Pons (tissue), 1 donor: ENCODE data around the gene UBR2.
"Not testable (repeated sequence)": the region's sequence is repeated elsewhere in the genome, so short reads cannot be mapped to it uniquely, and the experiment has no call there.

Experiments
- DNase-seq: peaks from one replicate; pipeline ENCODE4 v3.0.0-alpha.2; 2016; ENCODE audit warnings: low spot score

Gene UBR2

DNA sequence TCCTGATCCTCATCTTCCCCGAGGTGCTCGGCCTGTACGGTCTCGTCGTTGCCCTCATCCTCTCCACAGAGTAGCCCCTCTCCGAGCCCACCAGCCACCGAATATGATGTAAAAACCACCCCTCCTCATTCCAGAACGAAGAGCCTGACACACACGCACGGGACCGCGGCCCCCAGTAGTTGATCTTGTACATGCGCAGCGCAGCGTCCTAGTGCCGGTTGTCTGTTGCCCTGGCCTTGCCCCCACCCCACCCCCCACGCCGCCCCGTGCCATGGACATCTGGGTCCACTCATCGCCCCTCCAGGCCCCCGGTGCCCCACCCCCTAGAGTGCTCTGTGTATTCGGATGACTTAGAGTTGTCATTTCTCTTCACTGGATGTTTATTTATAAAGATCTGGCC is 163.8 kb downstream of the UBR2 start:
- no peak for DNase-seq

- no peak for DNase-seq
These were observed 165.9 kb downstream of the UBR2 start for GRCh38 chr6:42729731-42730130.

GRCh38 chr6:42733867-42734481 is 170.1 kb downstream of the UBR2 start:
- DNase-seq = not testable (repeated sequence)

DNA sequence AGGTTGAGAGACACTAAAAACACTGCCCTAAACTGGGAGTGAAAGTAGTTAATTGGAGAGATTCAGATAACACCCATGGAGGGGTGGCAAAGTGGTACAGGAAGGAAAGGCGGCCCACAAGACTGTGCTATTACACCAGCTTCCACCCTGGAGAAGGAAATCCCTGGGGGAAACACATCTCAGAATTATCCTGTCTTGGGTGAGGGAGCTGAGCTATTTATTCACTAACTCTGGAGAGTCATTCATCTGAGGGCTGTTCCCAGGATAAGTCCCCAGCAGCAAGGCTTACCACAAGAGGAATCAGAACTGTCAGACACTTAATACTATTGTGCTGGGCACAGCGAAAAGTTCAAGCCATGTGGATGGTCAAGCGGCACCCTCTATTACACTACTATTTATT is 172.1 kb downstream of the UBR2 start:
- no peak for DNase-seq

DNA sequence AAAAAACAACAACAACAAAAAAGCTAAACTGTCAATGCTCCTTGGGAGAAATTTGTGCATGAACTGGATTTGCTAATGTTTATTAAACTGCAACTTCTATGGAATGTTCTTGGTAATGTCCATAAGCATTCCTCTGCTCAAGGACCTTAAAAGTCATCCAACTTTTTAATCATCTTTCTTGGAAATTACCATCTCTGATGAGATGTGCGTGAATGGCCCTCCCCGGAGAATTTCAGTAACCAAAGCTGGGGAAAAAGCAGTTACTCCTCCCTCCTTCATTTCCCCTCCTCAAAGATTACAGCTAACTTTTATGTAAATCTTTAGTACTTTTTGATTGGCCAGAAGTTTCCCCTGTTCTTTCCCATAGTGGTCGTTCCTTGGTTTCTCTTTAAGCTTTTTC is 176.9 kb downstream of the UBR2 start:
- no peak for DNase-seq

GRCh38 chr6:42742116-42742894 is 178.5 kb downstream of the UBR2 start:
- no peak for DNase-seq
